Stimulated activated CD4-positive, alpha-beta T cell treated with anti-CD3 and anti-CD28 coated beads, TNF-alpha, amount 100 ng/mL, for 24 hours (primary cell): ENCODE results near the gene GPBP1.
"Not testable (repeated sequence)": the region's sequence is repeated elsewhere in the genome, so short reads cannot be mapped to it uniquely, and the experiment has no call there.

ENCODE experiments used
- DNase-seq, 3 experiments: peaks; one replicate each; pipeline ENCODE4 v3.0.0-alpha.2; 2020; ENCODE audit warnings: low read depth in 3 of 3

The GPBP1 gene, protein sequence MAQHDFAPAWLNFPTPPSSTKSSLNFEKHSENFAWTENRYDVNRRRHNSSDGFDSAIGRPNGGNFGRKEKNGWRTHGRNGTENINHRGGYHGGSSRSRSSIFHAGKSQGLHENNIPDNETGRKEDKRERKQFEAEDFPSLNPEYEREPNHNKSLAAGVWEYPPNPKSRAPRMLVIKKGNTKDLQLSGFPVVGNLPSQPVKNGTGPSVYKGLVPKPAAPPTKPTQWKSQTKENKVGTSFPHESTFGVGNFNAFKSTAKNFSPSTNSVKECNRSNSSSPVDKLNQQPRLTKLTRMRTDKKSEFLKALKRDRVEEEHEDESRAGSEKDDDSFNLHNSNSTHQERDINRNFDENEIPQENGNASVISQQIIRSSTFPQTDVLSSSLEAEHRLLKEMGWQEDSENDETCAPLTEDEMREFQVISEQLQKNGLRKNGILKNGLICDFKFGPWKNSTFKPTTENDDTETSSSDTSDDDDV

DNA sequence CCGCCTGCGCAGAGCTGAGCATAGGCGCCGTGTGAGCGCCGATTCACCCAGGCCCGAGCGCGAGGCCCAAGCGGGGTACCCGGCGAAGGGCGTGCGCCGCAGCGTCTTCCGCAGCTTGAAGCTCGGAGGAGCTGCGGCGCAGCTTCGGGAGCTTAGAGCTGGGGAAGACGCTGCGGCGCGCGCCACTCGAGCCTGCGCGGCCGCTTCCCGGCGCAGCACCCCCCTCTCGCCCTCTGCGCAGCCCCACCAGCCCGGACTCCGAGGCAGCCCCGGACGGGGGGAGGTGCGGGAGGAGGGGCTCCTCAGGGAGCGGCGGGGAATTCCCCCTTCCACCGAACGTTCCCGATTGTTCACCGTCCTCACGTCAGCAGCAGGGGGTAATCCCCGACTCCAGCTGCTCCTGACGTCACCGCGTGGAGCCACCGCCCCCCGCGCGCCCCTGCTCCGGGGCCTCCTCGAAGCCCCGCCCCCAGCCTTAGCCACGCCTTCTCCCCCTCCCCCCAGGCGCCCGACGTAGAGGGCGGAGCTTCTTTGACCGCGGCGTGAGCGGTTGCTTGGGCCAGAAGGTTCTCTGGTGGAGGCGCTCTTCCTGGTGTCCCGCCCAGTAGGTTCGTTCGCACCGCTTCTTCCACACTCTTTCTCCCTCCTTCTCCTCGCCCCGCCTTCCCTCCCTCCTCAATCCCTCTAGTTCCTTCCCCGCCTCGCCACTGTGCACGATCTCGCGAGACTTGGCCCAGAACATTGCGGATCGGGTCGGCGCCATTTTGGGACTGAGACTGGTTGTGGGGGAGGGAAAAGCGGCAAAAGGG lies at the start of gene GPBP1:
TSS of gene GPBP1 (plus strand) at position 741 of the 809 bp plus-strand sequence. CDS start 40,072 bp downstream, outside the sequence.
- DNase-seq: peak; percentile 97 to 98 (median 97)

DNA sequence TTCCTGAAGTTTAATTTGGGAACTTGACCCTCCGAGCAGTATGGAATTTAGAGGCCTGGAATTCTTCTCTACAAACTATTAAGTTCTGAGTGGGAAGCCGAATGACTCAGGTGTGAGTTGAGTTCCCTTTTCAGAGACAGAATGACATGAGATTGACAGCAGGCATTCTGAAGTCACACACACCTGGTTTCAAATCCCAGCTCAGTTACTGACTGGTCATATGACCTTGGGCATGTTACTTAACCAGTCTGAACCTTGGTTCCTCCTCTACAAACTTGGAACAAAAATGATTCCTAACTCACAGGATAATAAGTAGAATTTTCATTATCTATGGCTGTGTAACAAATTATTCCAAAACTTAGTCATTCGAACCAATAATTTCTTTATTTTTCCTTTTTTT lies 45.5 kb upstream of the GPBP1 start:
- no peak for DNase-seq

DNA sequence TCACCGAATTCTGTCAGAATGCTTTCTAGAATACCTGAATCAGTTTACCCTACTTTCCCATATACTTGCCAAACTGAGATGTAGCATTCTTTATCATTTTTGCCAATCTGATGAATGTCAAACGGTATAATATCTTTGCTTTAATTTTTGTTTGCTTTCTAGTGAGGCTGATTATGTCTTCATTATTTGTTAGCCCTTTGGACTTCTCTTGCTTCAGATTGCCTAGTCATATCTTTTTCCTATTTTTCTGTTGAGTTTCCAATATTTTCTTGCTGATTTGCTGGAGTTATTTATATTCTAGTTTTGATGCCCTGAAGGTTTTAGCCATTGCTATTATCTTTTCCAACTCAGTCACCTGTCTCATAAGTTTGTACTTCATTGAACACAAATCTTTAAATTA lies 40.3 kb upstream of the GPBP1 start:
- DNase-seq: no peak

DNA sequence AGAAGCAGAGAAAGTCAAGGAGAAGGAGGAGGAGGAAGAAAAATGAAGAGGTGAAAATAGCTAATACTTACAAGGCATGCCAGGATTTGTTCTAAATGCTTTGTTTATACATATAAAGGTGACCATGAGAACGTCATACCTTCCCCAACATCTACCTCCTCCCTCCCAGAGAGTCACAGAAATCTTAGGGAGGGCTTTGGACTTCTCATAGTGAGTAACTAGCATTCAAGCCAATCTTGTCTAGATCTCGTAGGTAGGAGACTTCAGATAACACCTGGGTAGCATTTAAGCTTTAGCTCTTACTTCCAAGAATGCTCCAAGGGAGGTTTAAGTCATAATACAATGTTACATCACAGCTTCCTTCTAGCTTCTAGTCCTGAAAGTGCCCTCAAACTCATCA lies 36.5 kb upstream of the GPBP1 start:
- DNase-seq: no peak

DNA sequence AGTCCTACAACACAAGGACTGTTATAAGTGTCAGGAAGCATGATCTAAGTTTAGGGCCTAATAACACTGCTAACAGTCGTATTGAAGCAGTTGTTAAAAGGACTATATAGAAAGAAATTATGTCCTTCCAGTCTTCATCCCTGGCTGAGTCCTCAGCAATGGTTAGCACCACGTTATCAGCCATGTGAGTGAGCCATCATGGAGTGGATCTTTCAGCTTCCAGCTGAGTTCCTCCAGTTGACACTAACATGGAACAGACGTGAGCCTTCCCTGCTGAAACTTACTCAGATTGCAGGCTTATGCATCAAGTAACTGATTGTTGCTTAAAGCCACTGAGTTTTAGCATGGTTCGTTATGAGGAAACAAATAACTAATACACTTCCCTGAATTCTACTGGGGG lies 21.5 kb upstream of the GPBP1 start:
- DNase-seq: no peak

DNA sequence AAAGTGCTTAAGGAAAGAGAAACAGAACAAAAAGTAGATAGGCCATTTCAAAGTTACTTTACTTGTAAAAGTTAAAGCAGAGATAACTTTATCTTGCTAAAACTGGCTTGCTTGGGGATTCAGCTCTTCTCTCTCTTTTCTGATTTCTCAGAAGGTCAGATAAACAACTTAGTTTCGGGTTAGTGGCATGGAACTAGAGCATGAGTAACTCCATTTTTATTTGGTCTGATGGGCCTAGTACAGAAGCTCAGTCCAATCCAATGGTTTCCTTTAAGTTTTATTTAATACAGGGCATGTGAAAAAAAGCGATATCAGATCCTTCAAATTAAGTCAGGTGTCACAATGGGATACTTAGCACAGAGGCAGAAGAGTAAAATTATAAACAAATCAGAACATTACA lies 18.8 kb upstream of the GPBP1 start:
- DNase-seq: no peak

DNA sequence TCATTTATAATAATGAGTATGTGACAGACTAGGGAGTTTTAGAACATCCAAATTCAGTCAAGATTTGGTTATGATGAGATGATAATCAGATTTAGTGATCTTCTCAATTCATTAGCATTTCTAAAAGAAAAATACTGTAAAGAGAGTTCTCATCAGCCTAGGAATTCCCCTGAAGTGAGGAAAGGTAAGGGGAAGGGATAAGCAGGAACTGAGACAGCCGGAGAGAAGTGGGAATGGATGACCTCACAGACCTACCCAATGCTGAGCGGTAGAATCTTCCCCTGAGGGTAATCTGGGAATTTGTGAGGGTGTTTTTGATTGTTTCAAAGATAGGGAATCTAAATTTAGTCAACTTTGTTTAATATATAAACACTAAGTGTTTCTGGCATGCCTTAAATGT lies 16.7 kb upstream of the GPBP1 start:
- no peak for DNase-seq

DNA sequence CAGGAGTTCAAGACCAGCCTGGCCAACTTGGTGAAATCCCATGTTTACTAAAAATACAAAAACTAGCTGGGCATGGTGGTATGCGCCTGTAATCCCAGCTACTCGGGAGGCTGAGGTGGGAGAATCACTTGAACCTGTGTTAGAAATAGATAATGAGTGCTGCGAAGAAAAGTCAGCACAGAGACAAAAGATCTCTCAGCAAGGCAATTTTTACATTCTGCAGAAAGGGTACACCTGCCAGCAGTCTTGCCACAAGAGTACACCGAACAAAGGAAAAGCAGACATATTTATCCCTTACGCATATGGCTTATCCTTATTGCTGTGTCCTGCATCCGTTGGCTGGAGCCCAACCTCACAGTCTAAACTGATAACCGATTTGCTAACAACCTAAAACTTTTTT lies 16.2 kb upstream of the GPBP1 start:
- no peak for DNase-seq

DNA sequence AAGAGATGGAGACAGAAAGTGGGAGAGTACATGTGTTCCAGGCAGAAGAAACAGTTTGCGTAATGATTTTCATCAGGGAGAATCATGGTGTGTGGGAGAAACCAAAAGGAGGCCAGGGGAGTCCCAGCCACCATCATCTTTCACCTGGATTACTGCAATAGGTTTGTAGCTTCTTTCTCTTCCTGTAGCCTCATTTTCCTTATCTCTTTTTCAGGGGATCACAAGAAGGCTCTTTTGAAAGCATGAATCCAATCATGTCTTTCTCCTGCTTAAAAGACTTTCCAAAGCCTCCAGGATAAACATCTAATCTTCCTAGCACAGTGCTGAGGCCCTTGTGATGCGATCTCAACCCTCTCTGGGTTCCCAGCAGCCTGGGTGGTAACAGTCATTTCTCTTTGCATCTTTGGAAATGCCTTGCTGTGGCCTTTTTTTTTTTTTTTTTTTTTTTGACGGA lies 10.3 kb upstream of the GPBP1 start:
- no peak for DNase-seq

DNA sequence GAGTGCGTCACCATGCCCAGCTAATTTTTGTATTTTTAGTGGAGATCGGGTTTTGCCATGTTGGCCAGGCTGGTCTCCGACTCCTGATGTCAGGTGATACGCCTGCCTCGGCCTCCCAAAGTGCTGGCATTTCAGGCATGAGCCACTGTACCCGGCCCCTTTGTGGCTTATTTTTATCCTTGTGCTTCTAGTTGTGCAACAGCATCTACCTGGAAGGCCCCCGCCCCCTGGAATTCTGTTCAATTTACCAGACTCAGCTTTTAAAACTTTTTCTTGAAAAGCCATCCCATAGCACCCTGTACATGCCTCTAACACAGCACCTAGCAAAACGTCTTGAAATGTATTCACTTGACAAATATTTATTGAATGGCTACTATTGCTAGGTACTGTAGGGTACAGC lies 9.7 kb upstream of the GPBP1 start:
- DNase-seq: no peak

DNA sequence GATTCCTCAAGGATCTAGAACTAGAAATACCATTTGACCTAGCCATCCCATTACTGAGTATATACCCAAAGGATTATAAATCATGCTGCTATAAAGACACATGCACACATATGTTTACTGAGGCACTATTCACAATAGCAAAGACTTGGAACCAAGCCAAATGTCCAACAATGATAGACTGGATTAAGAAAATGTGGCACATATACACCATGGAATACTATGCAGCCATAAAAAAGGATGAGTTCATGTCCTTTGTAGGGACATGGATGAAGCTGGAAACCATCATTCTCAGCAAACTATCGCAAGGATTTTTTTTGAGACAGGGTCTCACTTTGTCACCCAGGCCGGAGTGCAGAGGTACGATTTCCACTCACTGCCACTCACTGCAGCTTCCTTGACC lies 8.7 kb upstream of the GPBP1 start:
- not testable (repeated sequence) for DNase-seq

DNA sequence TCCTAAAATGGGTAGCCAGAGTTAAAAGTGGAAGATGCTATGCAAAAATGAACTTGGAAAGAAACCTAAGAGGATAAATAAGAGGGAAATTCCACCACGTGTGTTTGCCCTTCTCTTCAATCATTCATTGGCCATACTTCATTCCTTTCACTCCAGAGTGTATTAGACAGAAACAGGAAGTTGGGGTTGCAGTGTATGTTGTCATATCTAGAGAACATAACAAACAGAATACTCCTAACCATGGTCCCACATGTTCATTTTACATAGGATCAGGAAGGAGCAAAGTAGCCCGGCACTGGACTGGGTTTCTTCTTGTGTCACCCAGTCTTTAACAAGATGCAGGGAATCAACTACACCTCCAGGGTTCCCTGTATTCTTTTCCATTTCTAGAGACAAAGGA lies 7.6 kb upstream of the GPBP1 start:
- DNase-seq: no peak

DNA sequence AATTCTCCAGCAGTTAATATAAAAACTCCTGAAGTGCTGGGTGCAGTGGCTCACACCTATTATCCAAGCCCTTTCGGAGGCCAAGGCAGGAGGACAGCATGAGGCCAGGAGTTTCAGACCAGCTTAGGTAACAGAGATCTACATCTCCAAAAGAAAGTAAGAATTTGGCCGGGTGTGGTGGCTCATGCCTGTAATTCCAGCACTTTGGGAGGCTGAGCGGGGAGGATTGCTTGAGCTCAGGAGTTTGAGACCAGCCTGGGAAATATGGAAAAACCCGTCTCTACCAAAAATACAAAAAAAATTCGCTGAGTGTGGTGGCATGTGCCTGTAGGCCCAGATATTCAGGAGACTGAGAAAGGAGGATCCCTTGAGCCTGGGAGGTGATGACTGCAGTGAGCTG lies 6.7 kb upstream of the GPBP1 start:
- DNase-seq: no peak

DNA sequence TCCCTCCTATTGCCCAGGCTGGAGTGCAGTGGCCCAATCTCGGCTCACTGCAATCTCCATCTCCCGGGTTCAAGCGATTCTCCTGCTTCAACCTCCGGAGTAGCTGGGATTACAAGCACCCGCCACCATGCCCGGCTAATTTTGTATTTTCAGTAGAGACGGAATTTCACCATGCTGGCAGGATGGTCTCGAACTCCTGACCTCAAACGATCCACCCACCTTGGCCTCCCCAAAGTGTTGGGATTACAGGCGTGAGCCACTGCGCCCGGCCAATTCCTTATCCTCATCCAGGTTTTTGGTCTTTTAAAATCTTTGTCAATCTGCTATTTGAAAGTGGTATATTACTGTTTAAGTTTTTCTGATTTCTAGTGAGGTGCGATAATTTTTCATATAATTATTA lies 3.7 kb upstream of the GPBP1 start:
- not testable (repeated sequence) for DNase-seq

DNA sequence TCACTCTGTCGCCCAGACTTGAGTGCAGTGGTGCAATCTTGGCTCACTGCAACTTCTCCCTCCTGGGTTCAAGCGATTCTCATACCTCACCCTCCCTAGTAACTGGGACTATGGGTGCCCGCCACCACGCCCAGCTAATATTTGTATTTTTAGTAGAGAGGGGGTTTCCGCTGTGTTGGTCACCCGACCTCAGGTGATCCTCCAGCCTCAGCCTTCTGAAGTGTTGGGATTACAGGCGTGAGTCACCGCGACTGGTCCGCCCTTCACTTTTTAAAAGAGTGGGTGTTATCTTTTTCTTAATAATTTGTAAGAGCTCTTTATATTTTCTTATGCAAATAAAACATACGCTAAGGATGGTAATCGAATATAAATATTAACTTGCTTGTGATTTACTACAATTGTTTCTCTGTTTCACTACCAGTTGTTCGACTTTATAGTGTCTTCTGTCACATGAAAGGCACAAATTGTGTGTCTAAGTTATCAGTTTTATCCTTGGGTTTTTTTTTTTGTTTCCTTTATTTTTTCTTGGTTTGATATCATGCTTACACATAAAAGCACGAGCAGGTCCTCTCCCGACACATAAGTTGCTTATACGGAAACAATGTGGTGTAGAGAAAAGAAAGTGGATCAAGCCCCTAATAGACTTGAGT lies 1.9 kb upstream of the GPBP1 start:
- peak in 1 of 3 experiments; percentile 27 for DNase-seq

DNA sequence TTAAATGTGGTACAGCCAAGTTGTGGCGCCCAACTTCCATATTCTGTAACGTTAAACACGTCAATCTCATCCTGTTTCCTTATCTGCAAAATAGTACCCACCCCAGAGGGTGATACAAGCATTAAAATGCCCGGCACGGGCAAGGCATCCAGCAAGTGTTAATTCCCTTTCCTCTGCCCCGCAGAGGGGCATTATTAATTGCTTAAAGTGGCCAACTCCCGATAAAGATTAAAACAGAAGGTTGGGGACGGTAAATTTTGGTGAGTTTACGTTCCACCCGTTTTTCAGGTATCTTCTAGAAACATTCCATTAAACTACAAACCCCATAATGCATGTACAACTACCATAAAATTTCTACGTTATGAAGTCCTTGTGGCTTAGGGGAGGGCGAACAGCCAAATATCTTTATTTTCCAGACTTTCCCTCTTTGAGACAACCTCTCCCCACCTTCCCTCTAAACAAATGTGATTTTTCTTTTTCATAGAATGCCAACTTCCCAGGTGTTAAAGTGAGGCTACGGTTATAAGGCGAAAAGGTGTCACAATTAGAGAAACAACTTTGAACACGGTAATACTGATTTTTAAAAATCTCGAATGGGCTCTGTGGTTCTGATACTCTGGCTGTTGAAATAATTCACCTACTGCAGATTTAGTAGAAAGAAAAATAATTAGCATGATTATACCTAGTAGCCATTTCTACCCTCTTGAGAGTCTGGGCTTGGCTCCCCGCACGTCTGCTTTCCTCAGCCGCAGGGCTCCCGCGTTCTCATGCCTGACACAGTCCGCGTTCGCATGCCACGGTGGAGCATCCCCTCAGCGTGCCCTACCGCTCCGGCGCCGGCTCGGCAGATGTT lies 1.2 kb upstream of the GPBP1 start:
- no peak for DNase-seq

DNA sequence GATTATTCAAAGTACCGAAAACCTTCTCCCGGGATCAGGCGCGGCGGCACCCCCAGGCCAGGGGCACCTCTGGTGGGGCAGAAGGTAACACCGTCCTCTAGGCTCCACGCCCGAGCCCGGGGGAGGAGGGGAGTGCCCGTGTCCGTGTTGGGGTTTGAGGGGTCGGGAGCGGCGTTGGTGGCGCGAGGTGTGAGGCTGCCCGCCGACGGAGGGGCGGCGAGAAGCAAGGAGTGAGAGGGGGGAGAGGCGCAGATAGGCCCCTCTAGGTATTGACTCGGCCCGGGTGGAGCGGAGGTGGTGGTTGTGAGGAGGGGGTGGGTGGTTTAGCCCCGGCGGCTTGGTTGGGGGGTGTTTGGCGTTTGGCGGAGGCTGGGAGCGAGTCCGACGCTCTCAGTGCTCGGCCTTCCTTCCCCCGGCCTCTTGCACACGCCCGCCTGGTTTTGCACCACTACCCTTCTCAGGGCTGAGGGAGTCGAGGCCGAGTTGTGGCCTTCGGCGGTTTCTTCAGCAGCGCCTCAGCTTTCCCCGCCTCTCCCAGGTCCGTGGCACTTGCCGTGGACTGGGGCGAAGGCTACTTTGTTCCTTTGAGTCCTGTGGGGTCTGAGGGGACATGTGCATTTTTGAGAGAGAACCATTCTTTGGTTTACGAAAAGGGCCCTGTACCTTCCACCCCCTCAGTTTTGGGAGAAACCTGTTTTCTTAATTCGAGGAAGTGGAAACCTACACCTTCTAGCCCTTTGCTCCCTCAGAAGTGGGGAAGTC lies 450 bp downstream of the GPBP1 start:
- DNase-seq: peak in 1 of 3 experiments; percentile 22

DNA sequence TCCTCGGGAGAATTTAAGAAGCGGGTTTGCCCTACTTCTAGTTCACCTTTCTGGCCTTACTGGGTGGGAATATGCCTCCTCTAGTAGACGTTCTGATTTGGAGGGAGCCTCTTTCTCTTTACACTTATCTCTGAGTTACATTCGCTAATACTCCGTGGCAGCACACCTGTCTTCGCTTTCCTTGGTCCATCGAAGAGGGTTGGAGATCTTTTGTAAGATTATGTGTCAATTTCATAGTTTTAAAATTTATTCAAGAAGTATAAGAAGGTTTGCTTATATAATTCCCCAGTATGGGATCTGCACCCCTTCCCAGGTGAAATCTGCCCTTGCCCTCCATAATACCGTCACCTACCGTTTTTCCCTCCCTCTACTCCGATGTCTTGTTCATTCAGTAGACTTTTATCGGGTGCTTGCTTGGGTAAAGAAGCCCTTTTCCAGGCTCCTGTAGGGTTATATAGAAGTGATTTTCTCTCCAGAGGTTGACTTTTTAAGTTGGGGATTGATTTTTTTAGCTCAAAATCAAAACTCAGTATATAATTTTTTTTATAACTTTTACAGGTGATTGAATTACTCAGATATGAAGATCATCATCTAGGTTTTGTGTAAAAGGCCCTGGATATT lies 1.1 kb downstream of the GPBP1 start:
- DNase-seq: no peak

DNA sequence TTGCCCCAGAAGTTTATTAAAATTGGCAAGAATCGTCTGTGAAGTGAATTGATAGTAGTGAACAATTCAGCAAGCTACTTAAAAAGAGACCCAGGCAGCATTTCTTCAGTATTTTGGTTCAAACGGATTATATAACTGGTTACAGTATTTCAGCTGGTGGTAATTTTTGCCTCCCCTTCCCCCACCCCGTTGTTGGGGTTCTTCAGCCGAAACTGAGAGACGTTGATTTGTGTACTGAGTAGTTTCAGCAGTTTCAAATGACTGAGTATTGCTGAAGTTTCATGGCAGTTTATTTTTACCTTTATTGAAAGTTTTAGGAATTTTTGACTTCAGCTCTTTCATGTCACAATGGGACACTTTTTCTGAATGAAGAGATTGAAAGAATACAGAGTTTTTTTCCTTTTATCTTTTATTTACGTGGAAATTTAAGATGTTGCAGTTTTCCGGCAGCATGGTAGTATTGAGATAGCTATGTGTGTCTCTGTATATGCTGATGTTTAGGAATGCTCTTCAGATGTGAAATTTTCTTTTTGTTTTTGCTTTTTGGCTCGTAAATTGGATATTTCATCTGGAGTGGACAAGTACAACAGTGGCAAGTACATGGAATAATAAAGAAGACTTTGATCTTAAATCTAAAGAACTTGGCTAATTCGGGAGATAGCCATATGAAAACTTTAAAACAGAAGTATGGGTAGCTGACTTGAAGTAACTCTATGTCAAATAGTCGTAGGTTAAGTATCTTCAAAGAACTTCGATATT lies 1.9 kb downstream of the GPBP1 start:
- DNase-seq: peak in 1 of 3 experiments; percentile 37
